Measurements from ENCODE around the gene CHMP6. TPM values are rescaled to one million over a fixed set of nuclear protein-coding genes. Genes with fewer than 3 reads are reported as not detected.

CHMP6 gene
- total RNA-seq, 1 experiment from 2014 or later: 17.4 TPM

GRCh38 chr17:81030741-81031565, 39.3 kb downstream of the CHMP6 start:
- TF ChIP-seq CTCF (conservative IDR thresholded peaks at IDR 0.05) (no peak), EZH2 (IDR thresholded peaks at IDR 0.05; ENCODE audit: low read depth) (no peak)
- no TSS peak for BruUV-seq (replicated peaks)
- intact Hi-C loops (cut with micrococcal nuclease; ENCODE audit: unreplicated experiment): no loop called here
- Histone ChIP-seq H2AFZ (no peak overlapping the region), H3K9me3 (ENCODE audit: insufficient read depth, low read depth) (no peaks in the 10 kb centered on the region), H3K4me1 (replicated peaks; ENCODE audit: insufficient read depth) (no peaks in the 10 kb centered on the region), H3K4me3 (no peak overlapping the region), H3K27me3 (ENCODE audit: insufficient read depth, low read depth) (no peaks in the 10 kb centered on the region), H3F3A (ENCODE audit: insufficient read depth, low read depth) (no peaks in the 10 kb centered on the region), H3K27ac (no peak overlapping the region), H4K20me1 (ENCODE audit: insufficient read depth) (no peaks in the 10 kb centered on the region), H3K79me2 (ENCODE audit: low read depth) (peaks cover 4% of the 10 kb centered on the region), H3K36me3 (ENCODE audit: low read depth) (no peaks in the 10 kb centered on the region), H3K4me2 (no peak overlapping the region), H3K9me2 (ENCODE audit: insufficient read depth) (no peaks in the 10 kb centered on the region)
- CTCF ChIA-PET: no interaction called here
- DNase-seq: no peak
- POLR2A ChIA-PET (ENCODE audit: unreplicated experiment): no interaction called here

- BruUV-seq (replicated peaks): no TSS peak
- H3K9me2 ChIP-seq (ENCODE audit: insufficient read depth): no peaks in the 10 kb centered on the region
- POLR2A ChIA-PET (ENCODE audit: unreplicated experiment): no interaction called here
- H3K4me2 ChIP-seq: no peak overlapping the region
- H2AFZ ChIP-seq: no peak overlapping the region
- CTCF ChIA-PET: no interaction called here
- no peaks in the 10 kb centered on the region for H3K36me3 ChIP-seq (ENCODE audit: low read depth)
- H3K79me2 ChIP-seq (ENCODE audit: low read depth): peaks cover 13% of the 10 kb centered on the region
- peaks cover 6% of the 10 kb centered on the region for H3K4me1 ChIP-seq (replicated peaks; ENCODE audit: insufficient read depth)
- H3K27me3 ChIP-seq (ENCODE audit: insufficient read depth, low read depth): no peaks in the 10 kb centered on the region
- intact Hi-C loops (cut with micrococcal nuclease; ENCODE audit: unreplicated experiment): no loop called here
- H3K4me3 ChIP-seq: no peak overlapping the region
- H3F3A ChIP-seq (ENCODE audit: insufficient read depth, low read depth): peaks cover 3% of the 10 kb centered on the region; the same call in 1 of the 2 replicates
- no peaks in the 10 kb centered on the region for H3K9me3 ChIP-seq (ENCODE audit: insufficient read depth, low read depth)
- H3K27ac ChIP-seq: no peak overlapping the region
- peaks cover 4% of the 10 kb centered on the region; the same call in 1 of the 2 replicates for H4K20me1 ChIP-seq (ENCODE audit: insufficient read depth)
- no peak for TF ChIP-seq CTCF (conservative IDR thresholded peaks at IDR 0.05)
- no peak for TF ChIP-seq EZH2 (IDR thresholded peaks at IDR 0.05; ENCODE audit: low read depth)
- DNase-seq: no peak
Measured at GRCh38 chr17:81031566-81032550, 40.2 kb downstream of the CHMP6 start.

Data from PC-9 (cell line).